HG03060 (cell line): ENCODE measurements around the gene TNFAIP1.

Experiments used
- ATAC-seq: cut with Tn5 transposase; IDR thresholded peaks from one replicate; pipeline ENCODE4 v1.9.1; 2021; ENCODE audit warnings: low read depth, moderate number of reproducible peaks; ENCODE audit not compliant: unreplicated experiment

Gene TNFAIP1

DNA sequence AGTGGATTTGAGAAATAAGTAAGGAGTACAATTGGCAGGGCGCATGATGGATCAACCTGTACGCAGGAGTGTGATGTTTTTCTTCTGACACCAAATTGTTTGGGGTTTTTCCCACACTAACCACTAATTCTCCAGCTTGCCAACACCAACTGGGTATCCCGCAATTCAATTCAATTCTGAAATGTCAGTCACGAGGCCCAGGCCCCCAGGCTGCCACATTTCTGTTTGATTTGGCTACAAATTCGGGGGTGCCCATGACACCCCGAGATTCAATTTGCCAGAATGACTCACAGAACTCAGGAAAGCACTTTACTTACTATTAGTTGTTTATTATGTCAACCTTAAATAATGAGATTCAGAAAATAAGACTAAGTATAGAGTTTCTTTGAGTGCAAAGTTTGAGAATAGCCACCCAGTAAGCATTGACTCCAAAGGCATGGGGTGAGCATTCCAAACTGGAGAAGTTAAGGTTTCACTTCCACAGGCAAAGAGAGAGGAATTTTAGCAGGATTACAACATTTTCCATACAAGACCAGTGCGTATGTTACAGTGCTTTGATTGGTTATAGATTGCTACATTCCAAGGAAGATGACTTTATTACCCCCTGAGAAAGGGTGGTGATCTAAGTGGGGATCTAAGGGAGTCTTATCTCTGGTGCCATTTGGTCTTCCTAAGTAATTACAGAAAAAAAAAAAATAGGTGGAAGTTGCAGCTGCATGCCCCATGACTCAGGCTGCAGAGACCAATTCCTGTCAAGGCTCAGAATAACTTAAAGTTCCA, 59.0 kb downstream of the TNFAIP1 start:
- no peak for ATAC-seq

DNA sequence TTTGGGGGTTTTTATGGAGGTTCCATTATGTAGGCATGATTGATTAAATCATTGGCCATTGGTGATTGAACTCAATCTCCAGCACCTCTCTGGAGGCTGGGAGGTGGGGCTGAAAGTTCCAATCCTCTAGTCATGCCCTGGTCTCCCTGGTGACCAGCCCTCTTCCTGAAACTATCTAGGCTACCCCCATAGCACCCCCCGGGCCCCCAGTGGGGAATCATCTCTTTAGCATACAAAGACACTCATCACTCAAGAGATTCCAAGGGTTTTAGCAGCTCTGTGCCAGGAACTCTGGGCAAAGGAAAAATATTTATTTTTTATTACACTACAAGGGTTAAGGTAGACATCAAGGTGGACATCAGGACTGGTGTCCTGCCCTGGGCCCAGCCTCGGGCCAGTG, 59.9 kb downstream of the TNFAIP1 start:
- no peak for ATAC-seq

DNA sequence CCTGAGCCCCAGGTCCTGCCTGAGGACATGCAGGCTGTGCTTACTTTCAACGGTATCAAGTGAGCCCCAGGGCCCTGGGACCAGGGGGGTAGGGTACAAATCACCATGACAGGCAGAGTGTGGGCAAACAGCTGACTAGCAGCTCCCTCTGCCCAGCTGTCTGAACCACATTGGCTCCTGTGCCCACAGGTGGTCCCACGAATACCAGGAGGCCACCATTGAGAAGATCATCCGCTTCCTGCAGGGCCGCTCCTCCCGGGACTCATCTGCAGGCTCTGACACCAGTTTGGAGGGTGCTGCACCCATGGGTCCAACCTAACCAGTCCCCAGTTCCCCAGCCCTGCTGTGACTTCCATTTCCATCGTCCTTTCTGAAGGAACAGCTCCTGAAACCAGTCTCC, 60.4 kb downstream of the TNFAIP1 start:
- no peak for ATAC-seq
